ENCODE results near the gene AR. TPM values are rescaled to one million over a fixed set of nuclear protein-coding genes. Genes with fewer than 3 reads are reported as not detected.

AR gene
- total and polyA plus RNA-seq, 2 donors (not counting 3 experiments of a cell fraction or from before 2014, with no cell fraction given): 9.3 to 16.0 TPM

- Histone ChIP-seq H3K27ac (ENCODE audit: insufficient read depth, low read depth, low read length) (no peak overlapping the region), H3K4me3 (replicated peaks in 1 of 3; ENCODE audit: insufficient read depth in 1 of 3, low read depth in 1 of 3, low read length in 3 of 3) (no peak overlapping the region), H3K9me1 (replicated peaks; ENCODE audit: control insufficient read depth, extremely low read depth, insufficient read depth, low read length) (no peaks in the 10 kb centered on the region), H3K27me3 (ENCODE audit: control insufficient read depth in 2 of 2, insufficient read depth in 2 of 2, low read length in 2 of 2) (no peaks in the 10 kb centered on the region), H4K20me1 (replicated peaks; ENCODE audit: control insufficient read depth, extremely low read depth, insufficient read depth, low read length) (no peaks in the 10 kb centered on the region), H3K36me3 (ENCODE audit: control insufficient read depth in 2 of 2, extremely low read depth in 1 of 2, insufficient read depth in 2 of 2, low read length in 2 of 2) (no peaks in the 10 kb centered on the region), H3K4me2 (ENCODE audit: insufficient read depth, low read length) (no peak overlapping the region), H3K9ac (replicated peaks; ENCODE audit: extremely low read depth, insufficient read depth, low read length) (no peak overlapping the region), H2AFZ (ENCODE audit: low read depth, low read length) (no peak overlapping the region), H3K9me3 (replicated peaks; ENCODE audit: control insufficient read depth, insufficient read depth, low read length) (no peaks in the 10 kb centered on the region), H3K4me1 (ENCODE audit: control insufficient read depth, extremely low read depth, insufficient read depth, low read length) (no peaks in the 10 kb centered on the region), H3K79me2 (ENCODE audit: control insufficient read depth, insufficient read depth, low read length) (no peaks in the 10 kb centered on the region)
- intact Hi-C loops (cut with micrococcal nuclease) (no loop called here), dilution Hi-C loops (cut with MboI; ENCODE audit: extremely low pct_ligation_motif_present, low sequenced_read_pairs) (no loop called here)
- FAIRE-seq (no peak), DNase-seq (ENCODE audit: low read depth, low spot score) (no peak)
- CTCF ChIA-PET: no interaction called here
- POLR2A ChIA-PET: no interaction called here
- BruUV-seq (replicated peaks): no TSS peak
- no peak for TF ChIP-seq EZH2 (IDR thresholded peaks at IDR 0.05; ENCODE audit: borderline replicate concordance, low read depth, low read length, severe bottlenecking)
- no peak for TF ChIP-seq MYC (IDR thresholded peaks at IDR 0.05; ENCODE audit: low read depth, low read length)
- no peak for TF ChIP-seq JUN (IDR thresholded peaks at IDR 0.05; ENCODE audit: borderline replicate concordance, insufficient read depth, insufficient read length, low read depth)
- no peak for TF ChIP-seq FOS (IDR thresholded peaks at IDR 0.05; ENCODE audit: borderline replicate concordance, insufficient read depth, low read length)
- no peak for TF ChIP-seq POLR2A (IDR thresholded peaks at IDR 0.05; ENCODE audit: low read depth, low read length)
- TF ChIP-seq GATA2 (IDR thresholded peaks at IDR 0.05; ENCODE audit: insufficient read depth, insufficient read length, low read depth, low read length): no peak
- no peak for TF ChIP-seq POLR2AphosphoS5 (IDR thresholded peaks at IDR 0.05; ENCODE audit: insufficient read depth, low read depth, low read length)
- TF ChIP-seq MAX (IDR thresholded peaks at IDR 0.05; ENCODE audit: insufficient read depth, insufficient read length): no peak
- TF ChIP-seq CTCF (IDR thresholded peaks at IDR 0.05; ENCODE audit: extremely low read depth in 1 of 2, insufficient read depth in 1 of 2, low read depth in 1 of 2, low read length in 2 of 2): no peak
Observed at GRCh38 chrX:67652543-67652942, 108.7 kb downstream of the AR start.
